H1 (cell line): Measurements from ENCODE around the gene ADAMTS14. TPM values are rescaled to one million over a fixed set of nuclear protein-coding genes. Genes with fewer than 3 reads are reported as not detected.

Experiments used
- CTCF ChIA-PET: fragments of 300-600 bp; sonication (Branson Sonifier 250); formaldehyde crosslinking; loops from one replicate; lab custom pipeline; 2021; ENCODE audit not compliant: partially characterized antibody; lab: Charles Lee
- POLR2A ChIA-PET: fragments of 300-600 bp; sonication (Branson Sonifier 250); formaldehyde crosslinking; loops from one replicate; lab custom pipeline; 2021; ENCODE audit warnings: inconsistent platforms; ENCODE audit not compliant: partially characterized antibody; lab: Charles Lee
- DNase-seq, 2 experiments: peaks; one replicate each; pipeline versions ENCODE4 v3.0.0 to v3.0.0-alpha.2; 2010 to 2022; ENCODE audit warnings: low spot score in 2 of 2, low read depth in 1 of 2, mixed read lengths in 1 of 2
- FAIRE-seq: peaks from 2 replicates; lab custom pipeline; 2011; peaks lifted over from hg19 to GRCh38; lab: Jason Lieb, UNC
- H2AFZ ChIP-seq: 2 replicates; pipeline ENCODE4 v1.8.1; 2012; ENCODE audit warnings: low read length, inconsistent platforms
- H2AK5ac ChIP-seq: 2 replicates; pipeline ENCODE4 v1.6.1; 2013; ENCODE audit warnings: low read depth, low read length
- H2BK120ac ChIP-seq: replicated peaks from 2 replicates; pipeline ENCODE3; 2013; ENCODE audit warnings: low read depth, low read length, inconsistent platforms
- H2BK12ac ChIP-seq: 2 replicates; pipeline ENCODE4 v1.6.1; 2013; ENCODE audit warnings: low read depth, low read length
- H2BK15ac ChIP-seq: 2 replicates; pipeline ENCODE4 v1.6.1; 2013; ENCODE audit warnings: low read length
- H2BK20ac ChIP-seq: 2 replicates; pipeline ENCODE4 v1.6.1; 2013; ENCODE audit warnings: low read length
- H2BK5ac ChIP-seq: 2 replicates; pipeline ENCODE4 v1.6.1; 2013; ENCODE audit warnings: low read depth, low read length
- H3K14ac ChIP-seq: 2 replicates; pipeline ENCODE4 v1.6.1; 2013; ENCODE audit warnings: inconsistent platforms; ENCODE audit not compliant: insufficient read length
- H3K18ac ChIP-seq: 2 replicates; pipeline ENCODE4 v1.6.1; 2013; ENCODE audit warnings: low read length; ENCODE audit errors: extremely low read depth
- H3K23ac ChIP-seq: 2 replicates; pipeline ENCODE4 v1.6.1; 2013; ENCODE audit warnings: inconsistent platforms; ENCODE audit not compliant: insufficient read length
- H3K23me2 ChIP-seq: 2 replicates; pipeline ENCODE4 v1.6.1; 2013; ENCODE audit warnings: low read depth, low read length
- H3K27ac ChIP-seq: 2 replicates; pipeline ENCODE4 v1.6.1; 2011; ENCODE audit warnings: low read depth, low read length, inconsistent platforms
- H3K27me3 ChIP-seq, 4 experiments: replicated peaks in 1 of 4; 1 replicate in 1 of 4; 2 replicates in 3 of 4; pipeline versions ENCODE4 v1.6.1 to v1.8.1; 2011 to 2013; ENCODE audit warnings: low read length in 3 of 4, mild to moderate bottlenecking in 3 of 4, inconsistent platforms in 2 of 4, mixed read lengths in 2 of 4, moderate library complexity in 1 of 4; ENCODE audit not compliant: control insufficient read depth in 3 of 4, insufficient read depth in 3 of 4; ENCODE audit errors: extremely low read depth in 1 of 4
- H3K36me3 ChIP-seq, 4 experiments: 2 replicates each; pipeline versions ENCODE4 v1.6.1 to v1.8.1; 2011 to 2013; ENCODE audit warnings: mild to moderate bottlenecking in 4 of 4, low read length in 3 of 4, moderate library complexity in 2 of 4, control low read depth in 1 of 4, inconsistent platforms in 1 of 4; ENCODE audit not compliant: insufficient read depth in 4 of 4, control insufficient read depth in 2 of 4
- H3K4ac ChIP-seq: replicated peaks from 2 replicates; pipeline ENCODE3; 2013; ENCODE audit warnings: low read length, low read depth, mixed read lengths, inconsistent platforms; ENCODE audit not compliant: insufficient read length
- H3K4me1 ChIP-seq, 4 experiments: replicated peaks in 1 of 4; 1 replicate in 1 of 4; 2 replicates in 3 of 4; pipeline versions ENCODE4 v1.6.1 to v1.8.1; 2011 to 2013; ENCODE audit warnings: low read length in 3 of 4, inconsistent platforms in 2 of 4, mixed read lengths in 1 of 4; ENCODE audit not compliant: insufficient read depth in 4 of 4, control insufficient read depth in 3 of 4
- H3K4me2 ChIP-seq, 2 experiments: 2 replicates each; pipeline versions ENCODE4 v1.6.1 to v1.8.1; 2011 to 2013; ENCODE audit warnings: low read depth in 2 of 2, low read length in 2 of 2, control low read depth in 1 of 2, inconsistent platforms in 1 of 2, mild to moderate bottlenecking in 1 of 2; ENCODE audit not compliant: insufficient read depth in 1 of 2
- H3K4me3 ChIP-seq, 4 experiments: fragments of 200-600, 300-600 bp in 1 of 4; sonication (generic), shearing (Covaris generic), sonication (Bioruptor Twin) in 1 of 4; 2 replicates each; pipeline versions ENCODE4 v1.5.1 to v1.8.1; 2011 to 2016; ENCODE audit warnings: low read length in 4 of 4, low read depth in 3 of 4, control low read depth in 2 of 4, inconsistent platforms in 2 of 4, mild to moderate bottlenecking in 2 of 4, mixed read lengths in 1 of 4, moderate library complexity in 1 of 4; ENCODE audit not compliant: insufficient read depth in 2 of 4; ENCODE audit errors: extremely low read depth in 1 of 4
- H3K56ac ChIP-seq: replicated peaks from 2 replicates; pipeline ENCODE3; 2013; ENCODE audit warnings: low read depth, mild to moderate bottlenecking, mixed read lengths, low read length, inconsistent platforms; ENCODE audit not compliant: insufficient read length
- H3K79me1 ChIP-seq: 2 replicates; pipeline ENCODE4 v1.6.1; 2013; ENCODE audit warnings: low read depth, low read length, control low read depth
- H3K79me2 ChIP-seq, 2 experiments: 2 replicates each; pipeline versions ENCODE4 v1.6.1 to v1.8.1; 2012 to 2013; ENCODE audit warnings: low read length in 2 of 2, mild to moderate bottlenecking in 2 of 2, inconsistent platforms in 1 of 2; ENCODE audit not compliant: insufficient read depth in 2 of 2, control insufficient read depth in 1 of 2
- H3K9ac ChIP-seq, 4 experiments: replicated peaks in 1 of 4; 1 replicate in 1 of 4; 2 replicates in 3 of 4; pipeline versions ENCODE4 v1.6.1 to v1.8.1; 2011 to 2013; ENCODE audit warnings: low read depth in 3 of 4, low read length in 3 of 4, control low read depth in 2 of 4, mild to moderate bottlenecking in 2 of 4, moderate library complexity in 2 of 4, inconsistent platforms in 1 of 4; ENCODE audit errors: extremely low read depth in 1 of 4
- H3K9me3 ChIP-seq, 2 experiments: 2 replicates each; pipeline versions ENCODE4 v1.6.1 to v1.8.1; 2012 to 2013; ENCODE audit warnings: mild to moderate bottlenecking in 2 of 2, moderate library complexity in 2 of 2, control low read depth in 1 of 2, inconsistent platforms in 1 of 2, low read depth in 1 of 2, low read length in 1 of 2, mixed read lengths in 1 of 2; ENCODE audit not compliant: insufficient read depth in 2 of 2
- H4K20me1 ChIP-seq, 2 experiments: replicated peaks in 1 of 2; 2 replicates each; pipeline versions ENCODE3 to v1.8.1; 2011 to 2013; ENCODE audit warnings: inconsistent platforms in 2 of 2, low read length in 2 of 2, mild to moderate bottlenecking in 1 of 2; ENCODE audit not compliant: insufficient read depth in 2 of 2, control insufficient read depth in 1 of 2
- H4K5ac ChIP-seq: 2 replicates; pipeline ENCODE4 v1.6.1; 2013; ENCODE audit warnings: low read length, low read depth, mixed read lengths, inconsistent platforms; ENCODE audit not compliant: insufficient read length
- H4K8ac ChIP-seq: 2 replicates; pipeline ENCODE4 v1.8.0; 2013; ENCODE audit warnings: mild to moderate bottlenecking, moderate library complexity, low read length, inconsistent platforms; ENCODE audit not compliant: insufficient read depth; ENCODE audit errors: extremely low read depth
- H4K91ac ChIP-seq: replicated peaks from 2 replicates; pipeline ENCODE3; 2013; ENCODE audit warnings: low read length, mixed read lengths, inconsistent platforms; ENCODE audit not compliant: insufficient read length
- CHD2 ChIP-seq: IDR thresholded peaks from 2 replicates; pipeline ENCODE4 v1.6.1; 2012; ENCODE audit warnings: low read length, improper control_type of control experiment
- POLR2A ChIP-seq, 2 experiments: IDR thresholded peaks; 1 replicate in 1 of 2; 2 replicates in 1 of 2; pipeline ENCODE4 v1.6.1; 2011; ENCODE audit warnings: low read depth in 2 of 2, low read length in 2 of 2, mild to moderate bottlenecking in 2 of 2; ENCODE audit errors: control extremely low read depth in 1 of 2
- SAP30 ChIP-seq: fragments of 300-600 bp; sonication (generic); IDR thresholded peaks from 2 replicates; pipeline ENCODE4 v1.7.1; 2012; ENCODE audit warnings: low read length, moderate library complexity, mild to moderate bottlenecking, inconsistent platforms; ENCODE audit not compliant: insufficient read depth, insufficient replicate concordance
- ZNF274 ChIP-seq: IDR thresholded peaks from 2 replicates; pipeline ENCODE4 v1.7.0; 2012; ENCODE audit warnings: low read length, borderline replicate concordance; ENCODE audit errors: extremely low read depth
- WGBS, 2 experiments: shearing (Covaris generic) in 1 of 2; methylation state at CpG; one replicate each; pipeline versions ENCODE4 v1.1.6 to v1.1.7; 2013 to 2015; ENCODE audit warnings: low lambda C conversion rate in 2 of 2, mixed read lengths in 2 of 2, inconsistent platforms in 1 of 2, low coverage in 1 of 2, missing lambda C conversion rate in 1 of 2; ENCODE audit not compliant: insufficient replicate concordance in 2 of 2, insufficient coverage in 1 of 2, insufficient read length in 1 of 2; ENCODE audit errors: extremely low coverage in 1 of 2, missing lambda C conversion rate in 1 of 2; 5-methylcytosine and 5-hydroxymethylcytosine counted together
- polyA plus RNA-seq, 7 experiments: library from polyadenylated mRNA; depleted of rRNA in 3 of 7; stranded (reverse) in 5 of 7; unstranded in 2 of 7; fragments of >200 nt in 5 of 7; fragments of 200-250 nt in 2 of 7; gene quantifications; 1 replicate in 5 of 7; 2 replicates in 1 of 7; 4 replicates in 1 of 7; pipeline versions ENCODE4 v1.2.1 to v1.2.3, GENCODE V29; 2011 to 2013; ENCODE audit warnings: missing spikeins in 2 of 7, mixed read lengths in 2 of 7
- total RNA-seq: library from RNA; stranded (reverse); fragmentation: NEBNext Ultra II Directional; extraction: Animal tissue kit (Norgen Biotek cat#: 25700); gene quantifications from 2 replicates; pipeline ENCODE4 v1.2.1, GENCODE V29; 2021

ADAMTS14 gene
- total and polyA plus RNA-seq, 2 of the 8 experiments (the other 6 are each of a cell fraction or from before 2014, with no cell fraction given), result 2.0 to 2.3 TPM

GRCh38 chr10:70736525-70736924, 64.2 kb downstream of the ADAMTS14 start:
- FAIRE-seq (no peak), DNase-seq (no peak)
- peaks cover 0 to 4% (median 0%) of the 10 kb centered on the region in 4 experiments; a peak in 1 of 7 replicates for H3K4me1 ChIP-seq
- no peaks in the 10 kb centered on the region for H4K20me1 ChIP-seq
- peaks cover 0 to 2% (median 0%) of the 10 kb centered on the region in 4 experiments; a peak in 1 of 7 replicates for H3K27me3 ChIP-seq
- ChIA-PET POLR2A (no interaction called here), CTCF (interaction anchor here (1.2 kb wide), 2 partner anchors 116 to 118 kb away, joined by 3 read pairs; no protein-coding TSS in a partner anchor)
- H4K8ac ChIP-seq, result no peak overlapping the region
- no peaks in the 10 kb centered on the region; the same call in 1 of the 2 replicates for H3K23me2 ChIP-seq
- no peak overlapping the region for H2BK12ac ChIP-seq
- no peak overlapping the region for H2BK15ac ChIP-seq
- H2BK20ac ChIP-seq, result no peak overlapping the region
- no peaks in the 10 kb centered on the region for H3K9me3 ChIP-seq
- H4K5ac ChIP-seq, result no peak overlapping the region
- H3K4ac ChIP-seq, result no peak overlapping the region
- H3K14ac ChIP-seq, result no peak overlapping the region
- no peak overlapping the region for H3K4me2 ChIP-seq
- no peak overlapping the region for H2AK5ac ChIP-seq
- no peak overlapping the region for H3K27ac ChIP-seq
- H4K91ac ChIP-seq, result no peak overlapping the region
- no peak overlapping the region for H3K23ac ChIP-seq
- WGBS, 2 experiments, result 93% methylated on average over 3 of the region's 3 CpGs; no CpG with 5 or more reads in 1 of the 2 experiments
- H2BK120ac ChIP-seq, result no peak overlapping the region
- no peak overlapping the region for H3K4me3 ChIP-seq
- no peak overlapping the region for H3K9ac ChIP-seq
- no peak overlapping the region for H3K18ac ChIP-seq
- no peaks in the 10 kb centered on the region for H3K36me3 ChIP-seq
- no peaks in the 10 kb centered on the region for H3K79me2 ChIP-seq
- no peaks in the 10 kb centered on the region for H3K79me1 ChIP-seq
- no peak overlapping the region for H2AFZ ChIP-seq
- no peak overlapping the region for H3K56ac ChIP-seq
- H2BK5ac ChIP-seq, result no peak overlapping the region
- TF ChIP-seq CHD2 (no peak), ZNF274 (no peak), SAP30 (no peak), POLR2A (IDR thresholded peaks at IDR 0.05; ENCODE audit: control extremely low read depth in 1 of 2, low read depth in 2 of 2, low read length in 2 of 2) (no peak)
